PC-3 (cell line): Measurements from ENCODE around the gene RBFOX2. TPM values are rescaled to one million over a fixed set of nuclear protein-coding genes. Genes with fewer than 3 reads are reported as not detected.
A peak's percentile ranks its signal among the peaks of the same experiment; 100 is the strongest.

Experiments used
- ATAC-seq: fragments of 200-7000 bp; cut with Tn5 transposase; 2 replicates; pipeline ENCODE4 v1.9.1; 2020; ENCODE audit warnings: mild to moderate bottlenecking, moderate library complexity
- BruUV-seq: library from RNA; stranded (reverse); fragments of 400-500 nt; replicated peaks from 2 replicates; lab custom pipeline; 2021; lab: Mats Ljungman, UMichigan
- CTCF ChIA-PET: fragments of 300-600 bp; sonication (Branson Sonifier 250); formaldehyde crosslinking; loops from one replicate; lab custom pipeline; 2022; ENCODE audit warnings: antibody characterized with exemption; lab: Charles Lee
- POLR2A ChIA-PET: fragments of 300-600 bp; sonication (Branson Sonifier 250); formaldehyde crosslinking; loops from one replicate; lab custom pipeline; 2022; ENCODE audit warnings: antibody characterized with exemption; ENCODE audit not compliant: unreplicated experiment; lab: Charles Lee
- DNase-seq: peaks from one replicate; pipeline ENCODE4 v3.0.0-alpha.2; 2015
- H2AFZ ChIP-seq: fragments of 300-600 bp; sonication (generic); 2 replicates; pipeline ENCODE4 v1.6.0; 2016; ENCODE audit warnings: antibody characterized with exemption, low read length
- H3F3A ChIP-seq: fragments of 300-600 bp; sonication (generic); one replicate; pipeline ENCODE4 v1.6.0; 2017; ENCODE audit warnings: antibody characterized with exemption, low read length, control low read depth, mild to moderate bottlenecking; ENCODE audit not compliant: unreplicated experiment
- H3K27ac ChIP-seq: fragments of 300-600 bp; sonication (generic); 2 replicates; pipeline ENCODE4 v1.5.1; 2016; ENCODE audit warnings: mild to moderate bottlenecking, low read length
- H3K27me3 ChIP-seq: fragments of 300-600 bp; sonication (generic); 2 replicates; pipeline ENCODE4 v1.6.1; 2016; ENCODE audit warnings: low read length, mixed read lengths
- H3K36me3 ChIP-seq: fragments of 300-600 bp; sonication (generic); 2 replicates; pipeline ENCODE4 v1.6.1; 2016; ENCODE audit warnings: low read depth, mixed run types, low read length, mixed read lengths
- H3K4me1 ChIP-seq: fragments of 300-600 bp; sonication (generic); 2 replicates; pipeline ENCODE4 v1.5.1; 2016; ENCODE audit warnings: low read length; ENCODE audit not compliant: insufficient read depth
- H3K4me2 ChIP-seq: fragments of 300-600 bp; sonication (generic); 2 replicates; pipeline ENCODE4 v1.6.0; 2016; ENCODE audit warnings: low read length
- H3K4me3 ChIP-seq: fragments of 300-600 bp; sonication (generic); 2 replicates; pipeline ENCODE4 v1.5.1; 2016; ENCODE audit warnings: mild to moderate bottlenecking, low read length, mixed read lengths
- H3K79me2 ChIP-seq: fragments of 300-600 bp; sonication (generic); 2 replicates; pipeline ENCODE4 v1.6.1; 2017; ENCODE audit warnings: low read length, mixed read lengths
- H3K9ac ChIP-seq: fragments of 300-600 bp; sonication (generic); 2 replicates; pipeline ENCODE4 v1.6.0; 2016; ENCODE audit warnings: mild to moderate bottlenecking, low read length
- H3K9me2 ChIP-seq: fragments of 300-600 bp; sonication (generic); replicated peaks from 2 replicates; pipeline ENCODE4 v1.6.1; 2016; ENCODE audit warnings: mixed run types, low read length, mixed read lengths
- H3K9me3 ChIP-seq: fragments of 300-600 bp; sonication (generic); 2 replicates; pipeline ENCODE4 v1.6.1; 2016; ENCODE audit warnings: low read length, mixed read lengths
- H4K20me1 ChIP-seq: fragments of 300-600 bp; sonication (generic); 2 replicates; pipeline ENCODE4 v1.6.1; 2016; ENCODE audit warnings: low read length, mixed read lengths
- CTCF ChIP-seq: fragments of 300-600 bp; sonication (generic); conservative IDR thresholded peaks from 2 replicates; pipeline ENCODE4 v1.5.1; 2017; ENCODE audit warnings: antibody characterized with exemption, low read depth, mild to moderate bottlenecking, low read length
- EZH2 ChIP-seq: fragments of 300-600 bp; sonication (generic); IDR thresholded peaks from one replicate; pipeline ENCODE4 v1.6.1; 2017; ENCODE audit warnings: antibody characterized with exemption, mild to moderate bottlenecking, low read length; ENCODE audit not compliant: unreplicated experiment
- EZH2phosphoT487 ChIP-seq: fragments of 300-600 bp; sonication (generic); IDR thresholded peaks from 2 replicates; pipeline ENCODE4 v1.6.1; 2018; ENCODE audit warnings: mild to moderate bottlenecking, antibody characterized with exemption, low read length, borderline replicate concordance
- intact Hi-C: fragments of 100-400 bp; cut with micrococcal nuclease; formaldehyde crosslinking; loops from 2 replicates; pipeline ENCODE4 v1.9.0; 2023
- total RNA-seq: library from RNA; depleted of rRNA; stranded (reverse); fragments of >200 nt; gene quantifications from 2 replicates; pipeline ENCODE4 v1.2.3, GENCODE V29; 2014

RBFOX2 gene
- total RNA-seq, 1 experiment from 2014 or later: 75.1 TPM

DNA sequence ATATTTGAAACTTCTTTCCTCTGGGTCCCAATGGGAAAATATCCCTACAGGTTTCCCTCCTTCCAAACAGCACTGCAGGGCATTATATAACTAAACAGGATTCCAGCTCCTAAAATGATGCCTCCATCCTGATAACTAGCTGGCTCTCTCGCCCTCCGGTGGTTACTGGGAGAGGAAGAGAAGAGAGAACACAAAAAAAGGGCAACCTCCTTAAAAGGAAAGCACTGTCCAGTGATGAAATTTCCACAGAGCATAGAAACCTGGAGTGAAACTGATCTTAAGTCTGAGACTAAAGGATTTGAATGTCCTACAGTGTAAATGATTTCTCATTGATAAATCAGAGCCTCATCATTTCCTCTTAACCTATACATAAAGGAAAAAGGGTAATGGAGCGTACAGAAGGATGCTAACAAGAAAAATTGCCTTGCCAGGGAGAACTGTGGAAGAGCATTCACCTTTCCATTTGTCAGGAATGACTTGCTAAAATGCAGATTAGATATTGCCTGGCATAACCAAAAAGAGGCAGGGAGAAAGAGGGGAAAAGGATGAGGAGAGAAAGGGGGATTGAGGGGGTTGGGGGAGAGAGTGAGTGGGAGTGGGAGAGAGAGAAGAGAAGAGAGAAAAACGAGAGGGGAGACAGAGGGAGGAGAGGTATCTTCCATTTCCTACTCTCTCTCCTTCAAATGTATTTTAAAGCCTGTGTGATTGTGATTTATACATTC lies 189.6 kb downstream of the RBFOX2 start:
- Histone ChIP-seq H3K36me3 (no peaks in the 10 kb centered on the region), H3K27ac (peak overlapping the region; percentile 49), H4K20me1 (no peaks in the 10 kb centered on the region), H3K4me3 (peak overlapping the region; percentile 83), H3K4me2 (peak overlapping the region; percentile 99), H3K4me1 (peaks cover 40% of the 10 kb centered on the region), H3K9me2 (no peaks in the 10 kb centered on the region), H3K79me2 (peaks cover 76% of the 10 kb centered on the region), H3K27me3 (no peaks in the 10 kb centered on the region), H3K9ac (peak overlapping the region; percentile 70), H3K9me3 (no peaks in the 10 kb centered on the region), H2AFZ (no peak overlapping the region), H3F3A (no peaks in the 10 kb centered on the region)
- ATAC-seq: no peak
- no TSS peak for BruUV-seq
- DNase-seq: peak; percentile 54
- ChIA-PET CTCF (interaction anchor here (0.6 to 1.1 kb wide), 2 partner anchors 83 to 211 kb away, joined by 3 to 4 read pairs; no protein-coding TSS in a partner anchor), POLR2A (no interaction called here)
- intact Hi-C loops: loop anchor here (5.0 kb wide), 1 partner anchor 77 kb away; no protein-coding TSS in a partner anchor
- TF ChIP-seq EZH2 (no peak), CTCF (peak; percentile 56), EZH2phosphoT487 (no peak)

- POLR2A ChIA-PET: interaction anchor here (0.5 to 0.6 kb wide), 2 partner anchors 78 to 404 kb away, joined by 3 read pairs; no protein-coding TSS in a partner anchor
- peak overlapping the region; percentile 99 for H3K4me2 ChIP-seq
- BruUV-seq: no TSS peak
- H3K9me3 ChIP-seq: no peaks in the 10 kb centered on the region
- no peak for ATAC-seq
- no peaks in the 10 kb centered on the region for H3F3A ChIP-seq
- H4K20me1 ChIP-seq: no peaks in the 10 kb centered on the region
- peak overlapping the region; percentile 83 for H3K4me3 ChIP-seq
- H3K9ac ChIP-seq: peak overlapping the region; percentile 85
- peak; percentile 3 for DNase-seq
- no peak overlapping the region for H2AFZ ChIP-seq
- peak overlapping the region; percentile 98 for H3K27ac ChIP-seq
- peaks cover 93% of the 10 kb centered on the region for H3K79me2 ChIP-seq
- intact Hi-C loops: loop anchor here (2.0 to 5.0 kb wide), 2 partner anchors 60 to 75 kb away; no protein-coding TSS in a partner anchor
- H3K4me1 ChIP-seq: peaks cover 44% of the 10 kb centered on the region
- H3K27me3 ChIP-seq: no peaks in the 10 kb centered on the region
- TF ChIP-seq EZH2phosphoT487 (no peak), CTCF (no peak), EZH2 (no peak)
- H3K36me3 ChIP-seq: no peaks in the 10 kb centered on the region
- H3K9me2 ChIP-seq: no peaks in the 10 kb centered on the region
- CTCF ChIA-PET: no interaction called here
Observed at GRCh38 chr22:35837101-35837727, 191.4 kb downstream of the RBFOX2 start.
